Caco-2 (cell line): Measurements from ENCODE around the gene PARP6. TPM values are rescaled to one million over a fixed set of nuclear protein-coding genes. Genes with fewer than 3 reads are reported as not detected.

Experiments used
- BruUV-seq: library from RNA; stranded (reverse); fragments of 400-500 nt; replicated peaks from 2 replicates; lab custom pipeline; 2021; lab: Mats Ljungman, UMichigan
- CTCF ChIA-PET: fragments of 300-600 bp; sonication (Branson Sonifier 250); formaldehyde crosslinking; loops from one replicate; lab custom pipeline; 2022; ENCODE audit warnings: antibody characterized with exemption; lab: Charles Lee
- POLR2A ChIA-PET: fragments of 300-600 bp; sonication (Branson Sonifier 250); formaldehyde crosslinking; loops from one replicate; lab custom pipeline; 2022; ENCODE audit warnings: antibody characterized with exemption; lab: Charles Lee
- DNase-seq, 2 experiments: peaks; one replicate each; pipeline versions ENCODE4 v3.0.0 to v3.0.0-alpha.2; 2020 to 2022
- H3K27me3 ChIP-seq: replicated peaks from 2 replicates; pipeline ENCODE4 v1.6.0; 2011; ENCODE audit warnings: low read length; ENCODE audit not compliant: control insufficient read depth, insufficient read depth
- H3K36me3 ChIP-seq: 2 replicates; pipeline ENCODE4 v1.5.1; 2011; ENCODE audit warnings: low read length; ENCODE audit not compliant: control insufficient read depth, insufficient read depth
- H3K4me1 ChIP-seq: fragments of 250-450 bp; sonication (Bioruptor Pico); 2 replicates; pipeline ENCODE4 v1.5.1; 2020; ENCODE audit warnings: mild to moderate bottlenecking
- H3K4me3 ChIP-seq: 2 replicates; pipeline ENCODE4 v1.5.1; 2011; ENCODE audit warnings: low read depth, mild to moderate bottlenecking, control low read depth, low read length
- H3K9me3 ChIP-seq: fragments of 250-450 bp; sonication (Bioruptor Pico); 2 replicates; pipeline ENCODE4 v1.5.1; 2020; ENCODE audit warnings: mild to moderate bottlenecking, moderate library complexity
- H3K27ac Mint-ChIP-seq: one replicate; pipeline ENCODE4 v1.8.0; 2022; ENCODE audit warnings: mixed read lengths; ENCODE audit not compliant: unreplicated experiment
- H3K27me3 Mint-ChIP-seq: one replicate; pipeline ENCODE4 v1.8.0; 2022; ENCODE audit warnings: mixed read lengths; ENCODE audit not compliant: insufficient read depth, unreplicated experiment
- H3K36me3 Mint-ChIP-seq: one replicate; pipeline ENCODE4 v1.8.0; 2022; ENCODE audit warnings: mild to moderate bottlenecking, mixed read lengths; ENCODE audit not compliant: insufficient read depth, unreplicated experiment
- H3K4me1 Mint-ChIP-seq: one replicate; pipeline ENCODE4 v1.8.0; 2022; ENCODE audit warnings: low read depth, mixed read lengths; ENCODE audit not compliant: unreplicated experiment
- H3K4me3 Mint-ChIP-seq: one replicate; pipeline ENCODE4 v1.8.0; 2022; ENCODE audit warnings: mild to moderate bottlenecking, moderate library complexity, mixed read lengths; ENCODE audit not compliant: unreplicated experiment
- H3K9me3 Mint-ChIP-seq: one replicate; pipeline ENCODE4 v1.8.0; 2022; ENCODE audit warnings: mixed read lengths; ENCODE audit not compliant: unreplicated experiment
- CTCF ChIP-seq, 2 experiments: fragments of 200-600 bp in 1 of 2; IDR thresholded peaks; 1 replicate in 1 of 2; 2 replicates in 1 of 2; pipeline versions ENCODE4 v1.5.1 to v1.8.0; 2011 to 2022; ENCODE audit warnings: antibody characterized with exemption in 1 of 2, control low read depth in 1 of 2, inconsistent platforms in 1 of 2, low read depth in 1 of 2, low read length in 1 of 2, mild to moderate bottlenecking in 1 of 2, moderate library complexity in 1 of 2; ENCODE audit not compliant: insufficient read depth in 1 of 2, severe bottlenecking in 1 of 2, unreplicated experiment in 1 of 2
- intact Hi-C: fragments of 100-400 bp; cut with micrococcal nuclease; formaldehyde crosslinking; loops from one replicate; pipeline ENCODE4 v1.10.0; 2022; ENCODE audit not compliant: unreplicated experiment
- total RNA-seq: library from RNA; stranded (reverse); gene quantifications from 2 replicates; pipeline ENCODE4 v1.2.3, GENCODE V29; 2022

PARP6 gene
- total RNA-seq, 1 experiment from 2014 or later = 62.2 TPM

GRCh38 chr15:72236381-72237003, 35.9 kb downstream of the PARP6 start:
- no peaks in the 10 kb centered on the region for H3K4me1 Mint-ChIP-seq
- H3K4me3 ChIP-seq = no peak overlapping the region
- no peak overlapping the region for H3K4me3 Mint-ChIP-seq
- peaks cover 15% of the 10 kb centered on the region for H3K36me3 Mint-ChIP-seq
- ChIA-PET POLR2A (interaction anchor here (1.3 kb wide), 1 partner anchor 10 kb away, joined by 4 read pairs; no protein-coding TSS in a partner anchor), CTCF (no interaction called here)
- H3K9me3 ChIP-seq = no peaks in the 10 kb centered on the region
- no peak overlapping the region for H3K27ac Mint-ChIP-seq
- no peak for TF ChIP-seq CTCF (IDR thresholded peaks at IDR 0.05; ENCODE audit: insufficient read depth in 1 of 2, low read depth in 1 of 2, low read length in 1 of 2, severe bottlenecking in 1 of 2, unreplicated experiment in 1 of 2)
- BruUV-seq = no TSS peak
- DNase-seq = no peak
- no peaks in the 10 kb centered on the region for H3K9me3 Mint-ChIP-seq
- no peaks in the 10 kb centered on the region for H3K27me3 Mint-ChIP-seq
- no peaks in the 10 kb centered on the region for H3K27me3 ChIP-seq
- H3K4me1 ChIP-seq = peaks cover 19% of the 10 kb centered on the region
- no peaks in the 10 kb centered on the region for H3K36me3 ChIP-seq
- intact Hi-C loops = no loop called here

- intact Hi-C loops = no loop called here
- no peak overlapping the region for H3K4me3 ChIP-seq
- Mint-ChIP-seq H3K27me3 (no peaks in the 10 kb centered on the region), H3K9me3 (no peaks in the 10 kb centered on the region), H3K36me3 (peaks cover 22% of the 10 kb centered on the region), H3K27ac (no peak overlapping the region), H3K4me3 (no peak overlapping the region), H3K4me1 (no peaks in the 10 kb centered on the region)
- ChIA-PET CTCF (no interaction called here), POLR2A (no interaction called here)
- H3K9me3 ChIP-seq = no peaks in the 10 kb centered on the region
- no peak for DNase-seq
- TF ChIP-seq CTCF (IDR thresholded peaks at IDR 0.05; ENCODE audit: insufficient read depth in 1 of 2, low read depth in 1 of 2, low read length in 1 of 2, severe bottlenecking in 1 of 2, unreplicated experiment in 1 of 2) = no peak
- no TSS peak for BruUV-seq
- no peaks in the 10 kb centered on the region for H3K27me3 ChIP-seq
- H3K4me1 ChIP-seq = peaks cover 19% of the 10 kb centered on the region
- H3K36me3 ChIP-seq = no peaks in the 10 kb centered on the region
These were observed 37.1 kb downstream of the PARP6 start for GRCh38 chr15:72235298-72235697.

- POLR2A ChIA-PET = no interaction called here
- CTCF ChIA-PET = no interaction called here
- H3K27ac Mint-ChIP-seq = peak overlapping the region; percentile 60
- no peaks in the 10 kb centered on the region for H3K9me3 ChIP-seq
- intact Hi-C loops = no loop called here
- no peaks in the 10 kb centered on the region for H3K9me3 Mint-ChIP-seq
- no peaks in the 10 kb centered on the region; the same call in 1 of the 2 replicates for H3K36me3 ChIP-seq
- no peaks in the 10 kb centered on the region for H3K4me1 Mint-ChIP-seq
- no peak for DNase-seq
- peaks cover 19% of the 10 kb centered on the region for H3K4me1 ChIP-seq
- no peaks in the 10 kb centered on the region for H3K27me3 ChIP-seq
- peaks cover 34% of the 10 kb centered on the region for H3K36me3 Mint-ChIP-seq
- H3K4me3 Mint-ChIP-seq = no peak overlapping the region
- TF ChIP-seq CTCF (IDR thresholded peaks at IDR 0.05; ENCODE audit: insufficient read depth in 1 of 2, low read depth in 1 of 2, low read length in 1 of 2, severe bottlenecking in 1 of 2, unreplicated experiment in 1 of 2) = no peak
- H3K27me3 Mint-ChIP-seq = no peaks in the 10 kb centered on the region
- no peak overlapping the region for H3K4me3 ChIP-seq
- no TSS peak for BruUV-seq
These were observed 38.6 kb downstream of the PARP6 start for GRCh38 chr15:72233769-72234168.
